NCI-H1105 treated with DMSO at 0.1 percent for 48 hours (cell line): ENCODE data around the gene TLR4.

Experiments
- DNase-seq: peaks from one replicate; lab custom pipeline; 2025; lab: John Stamatoyannopoulos, UW

TLR4 gene

GRCh38 chr9:117715411-117715989 lies 11.3 kb downstream of the TLR4 start:
- DNase-seq: no peak

- DNase-seq: no peak
Measured at GRCh38 chr9:117718085-117718484, 13.9 kb downstream of the TLR4 start.

GRCh38 chr9:117718701-117719100 lies 14.5 kb downstream of the TLR4 start:
- DNase-seq: no peak

DNA sequence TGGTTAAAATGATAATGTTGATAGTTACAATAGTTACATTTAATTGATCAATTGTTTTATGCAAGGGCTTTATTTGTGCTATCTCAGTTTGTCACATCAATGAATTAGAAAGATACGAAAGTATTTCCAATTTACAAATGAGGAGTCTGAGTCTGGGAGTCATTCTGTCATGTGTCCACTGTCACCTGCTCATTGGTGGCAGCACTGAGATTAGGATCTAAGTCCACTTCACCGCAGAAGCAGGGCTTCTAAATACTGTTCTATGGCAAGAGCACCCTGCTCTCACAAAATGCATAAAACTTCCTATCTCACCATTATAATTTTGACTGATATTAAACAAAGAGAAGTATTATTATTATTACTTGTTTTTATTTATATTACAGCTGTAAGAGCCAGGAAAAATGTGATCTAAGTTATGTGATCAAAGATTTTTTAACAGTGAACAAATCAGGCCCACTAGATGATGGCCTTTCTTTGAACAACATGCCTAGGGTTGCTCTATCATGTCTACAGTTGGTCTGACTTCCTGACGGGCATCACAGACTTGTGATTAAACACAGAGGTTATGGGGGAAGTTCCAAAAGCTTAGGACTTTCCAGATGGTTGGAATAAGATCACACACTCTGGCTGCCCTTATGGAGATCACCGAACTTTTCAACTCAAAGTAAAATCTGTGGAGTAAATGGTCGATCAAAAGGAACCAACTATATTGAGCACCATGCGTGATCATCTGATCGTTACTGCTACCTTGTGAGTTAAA lies 15.1 kb downstream of the TLR4 start:
- no peak for DNase-seq

GRCh38 chr9:117720066-117720465 lies 15.9 kb downstream of the TLR4 start:
- DNase-seq: no peak

- no peak for DNase-seq
Measured at GRCh38 chr9:117720555-117720954, 16.4 kb downstream of the TLR4 start.

DNA sequence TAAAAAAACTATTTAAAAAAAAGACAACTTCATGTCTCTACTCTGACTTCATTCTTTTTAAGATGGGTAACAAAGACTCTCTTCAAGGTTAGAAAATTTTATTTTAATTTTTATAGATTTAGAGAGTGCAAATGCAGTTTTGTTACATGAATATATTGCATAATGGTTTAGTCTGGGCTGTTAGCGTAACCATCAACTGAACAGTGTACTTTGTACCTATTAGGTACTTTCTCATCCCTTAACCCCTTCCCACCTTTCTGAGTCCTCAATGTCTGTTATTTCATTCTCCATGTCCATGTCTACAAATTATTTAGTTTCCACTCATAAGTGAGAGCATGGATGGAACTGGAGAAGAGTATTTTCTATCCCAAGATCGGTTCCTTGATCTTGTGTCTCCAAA lies 16.8 kb downstream of the TLR4 start:
- no peak for DNase-seq

DNA sequence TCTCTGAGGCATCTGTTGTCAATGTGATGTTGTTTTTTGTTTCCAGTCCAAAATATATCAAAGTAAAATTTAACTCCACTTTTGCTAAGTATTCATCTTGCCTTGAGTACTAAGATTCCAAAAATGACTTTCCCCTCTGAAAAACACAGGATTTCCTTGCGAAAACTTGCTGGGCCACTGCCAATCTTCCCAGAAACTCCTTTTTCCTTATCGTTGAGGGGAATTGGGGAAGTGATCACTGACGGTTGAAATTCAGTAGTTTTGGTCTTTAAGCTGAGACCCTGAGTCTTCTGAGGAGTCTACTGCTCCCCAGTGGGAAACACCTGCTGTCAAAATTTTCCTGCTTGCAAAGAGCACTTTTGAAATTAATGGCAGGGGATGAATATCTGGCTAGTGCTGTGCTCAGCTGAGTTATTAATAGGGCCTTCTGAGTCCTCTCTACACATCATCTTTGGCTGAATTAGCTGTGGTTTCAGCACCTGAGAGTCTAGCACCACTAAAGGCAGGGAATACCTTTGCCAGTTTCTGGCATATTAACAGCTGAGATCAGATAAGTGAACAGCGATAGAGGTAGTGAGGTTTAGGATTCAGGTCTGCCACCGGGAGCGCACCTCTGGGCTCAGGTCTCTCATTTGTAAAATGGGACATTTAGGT lies 18.0 kb downstream of the TLR4 start:
- DNase-seq: no peak

GRCh38 chr9:117723986-117724625 lies 19.9 kb downstream of the TLR4 start:
- DNase-seq: no peak

DNA sequence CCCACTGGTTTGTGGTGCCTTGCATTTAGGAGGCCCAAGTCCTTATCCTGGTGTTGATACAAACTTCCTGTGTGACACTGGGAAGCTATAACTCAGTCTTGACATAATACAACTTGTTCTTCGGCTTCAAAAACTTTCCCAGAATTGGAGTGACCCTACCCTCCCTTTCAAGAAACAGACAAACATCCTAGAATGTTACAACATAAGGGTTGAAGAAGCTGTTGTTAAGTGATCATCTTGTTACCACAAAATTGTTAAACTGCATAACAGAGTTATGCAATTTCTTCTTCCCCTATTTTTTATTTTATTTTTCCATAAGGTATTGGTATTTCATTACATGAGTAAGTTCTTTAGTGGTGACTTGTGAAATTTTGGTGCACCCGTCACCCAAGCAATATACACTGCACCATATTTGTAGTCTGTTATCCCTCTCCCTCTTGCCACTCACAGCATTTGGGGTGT lies 21.3 kb downstream of the TLR4 start:
- DNase-seq: no peak

GRCh38 chr9:117729375-117729774 lies 25.2 kb downstream of the TLR4 start:
- no peak for DNase-seq

GRCh38 chr9:117732494-117732893 lies 28.3 kb downstream of the TLR4 start:
- no peak for DNase-seq

DNA sequence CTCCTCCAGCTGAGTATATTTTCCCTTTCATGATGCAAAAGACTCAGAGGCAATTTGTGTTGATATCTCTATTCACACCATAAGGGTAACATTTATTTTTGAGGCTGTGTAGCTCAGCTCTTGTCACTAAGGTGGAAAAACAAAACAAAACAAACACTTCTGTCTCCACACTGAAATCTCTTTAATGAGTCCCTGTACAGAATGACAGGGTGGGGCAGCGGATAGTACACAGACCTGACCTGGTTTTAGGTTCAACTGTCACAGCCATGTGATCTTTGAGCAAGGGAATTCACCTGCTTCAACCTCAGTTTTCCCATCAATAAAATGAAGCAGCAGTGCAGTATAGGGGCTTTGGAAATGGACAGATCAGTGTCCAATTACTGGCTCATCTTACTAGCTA lies 29.3 kb downstream of the TLR4 start:
- no peak for DNase-seq

DNA sequence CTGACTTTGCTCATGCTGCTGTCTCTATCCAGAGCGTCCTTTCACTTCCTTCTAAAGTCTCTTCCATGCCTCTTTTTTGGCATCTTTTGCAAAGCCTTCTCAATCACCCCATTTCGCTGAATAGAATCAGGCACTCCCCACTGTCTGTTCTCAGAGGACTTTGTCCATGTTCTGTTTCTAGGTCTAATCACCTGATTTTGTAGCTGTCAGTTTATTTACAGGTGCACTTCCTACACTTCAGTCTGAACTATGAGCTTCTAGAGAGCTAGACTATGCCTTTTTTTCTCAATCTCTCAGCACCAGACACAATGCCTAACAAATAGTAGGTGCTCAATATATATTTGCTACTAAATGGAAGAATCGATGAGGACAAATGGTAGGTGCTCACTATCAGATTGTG lies 29.9 kb downstream of the TLR4 start:
- no peak for DNase-seq

DNA sequence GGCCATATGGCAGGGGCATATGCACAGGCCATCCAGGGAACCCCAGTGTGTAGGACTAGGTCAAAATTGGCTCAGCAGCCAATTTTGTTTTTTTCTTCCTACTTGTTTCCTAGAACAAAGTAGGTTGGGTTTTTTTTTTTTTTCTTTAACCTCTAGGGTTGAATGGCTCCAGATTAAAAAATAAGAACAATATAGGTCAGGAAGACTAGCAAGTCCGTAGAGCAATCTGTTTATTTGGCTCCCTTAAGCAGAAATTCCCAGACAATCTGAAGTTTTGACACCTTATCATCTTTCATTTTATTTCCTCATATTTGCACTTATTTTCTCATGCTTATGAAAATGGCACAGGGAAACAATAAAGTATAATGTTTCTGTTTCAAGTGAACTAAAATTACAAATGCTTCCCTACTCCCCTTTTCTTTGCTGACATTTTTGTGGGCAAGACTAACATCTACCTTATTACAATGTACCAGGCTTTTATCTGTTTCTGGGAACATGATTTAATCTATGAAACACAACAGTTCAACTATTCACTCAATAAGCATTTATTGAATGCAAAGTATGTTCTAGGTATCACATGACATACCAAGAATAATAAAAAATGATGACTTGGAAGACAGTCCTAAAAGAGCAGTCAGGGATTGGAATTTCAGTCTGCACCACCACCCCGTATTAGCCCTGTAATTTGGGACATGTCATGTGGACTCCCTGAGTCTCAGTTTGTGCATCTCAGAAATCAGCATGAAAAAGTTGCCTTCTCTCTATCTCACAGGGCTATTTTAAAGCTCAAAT lies 30.5 kb downstream of the TLR4 start:
- no peak for DNase-seq

- no peak for DNase-seq
Measured at GRCh38 chr9:117737721-117738226, 33.6 kb downstream of the TLR4 start.

- no peak for DNase-seq
Measured at GRCh38 chr9:117739206-117739605, 35.0 kb downstream of the TLR4 start.

DNA sequence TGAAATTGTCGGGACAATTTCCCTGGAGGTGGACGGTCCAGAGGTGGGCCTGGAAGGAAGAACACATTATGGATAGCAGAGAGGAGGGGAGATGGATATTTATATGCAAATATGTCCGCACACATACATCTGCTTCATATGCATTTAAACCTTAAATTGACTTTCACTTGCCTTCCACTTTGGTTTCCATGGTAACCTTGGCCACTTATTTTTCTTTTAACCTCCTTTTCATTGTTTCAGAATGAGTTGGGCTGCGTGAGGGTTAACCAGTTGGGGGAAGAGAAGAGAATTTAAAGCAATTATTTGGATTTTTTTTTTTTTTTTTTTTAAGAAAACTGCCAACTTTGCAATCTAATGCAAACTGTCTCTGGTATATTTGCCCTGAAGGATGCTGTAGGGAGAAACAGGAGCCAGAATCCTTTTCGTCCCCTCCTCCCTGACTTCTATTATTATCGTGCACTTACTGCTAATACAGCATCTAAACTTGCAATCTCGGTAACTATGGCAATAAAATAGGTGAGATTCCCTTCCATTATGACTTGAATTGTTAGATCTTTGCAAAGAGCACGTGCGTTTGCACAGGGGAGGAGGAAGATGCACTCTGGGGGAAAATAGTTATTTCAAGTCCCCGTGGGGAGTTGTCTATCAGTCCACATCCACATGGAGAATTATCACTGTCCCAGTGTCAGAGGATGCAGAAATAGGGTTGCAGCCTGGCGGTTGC lies 35.6 kb downstream of the TLR4 start:
- DNase-seq: no peak

GRCh38 chr9:117742131-117742530 lies 37.9 kb downstream of the TLR4 start:
- no peak for DNase-seq

GRCh38 chr9:117744369-117744768 lies 40.2 kb downstream of the TLR4 start:
- DNase-seq: no peak

DNA sequence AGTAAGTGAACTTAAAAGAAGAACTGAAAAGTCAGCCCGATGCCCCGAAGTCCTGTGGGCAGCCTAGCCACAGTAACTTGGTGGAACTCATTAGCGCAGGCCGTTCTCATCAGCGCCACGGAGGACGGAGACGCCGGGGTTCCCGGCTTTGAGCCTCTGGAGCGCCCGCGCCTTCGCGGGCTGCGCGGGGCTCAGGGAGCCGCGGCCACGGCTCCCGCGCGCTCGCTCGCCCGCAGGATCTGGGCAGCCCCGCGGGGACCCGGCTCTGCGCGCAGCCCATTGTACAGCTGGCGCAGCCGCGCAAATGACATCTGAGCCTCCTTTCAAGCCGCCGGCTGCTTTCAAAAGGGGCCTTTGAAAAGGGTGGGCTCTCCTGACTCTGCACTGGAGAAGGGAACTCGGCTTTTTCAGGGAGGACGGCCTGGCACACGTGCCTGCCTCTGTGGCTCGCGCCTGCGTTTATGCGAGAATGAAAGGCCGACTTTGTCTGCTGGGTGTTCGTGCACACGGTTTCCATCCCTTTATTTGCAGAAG lies 40.7 kb downstream of the TLR4 start:
- peak; percentile 10 for DNase-seq
